ENCODE results near the gene CERS6.
A peak's percentile ranks its signal among the peaks of the same experiment; 100 is the strongest.
"Not testable (repeated sequence)": the region's sequence is repeated elsewhere in the genome, so short reads cannot be mapped to it uniquely, and the experiment has no call there.

CERS6 gene

GRCh38 chr2:168649105-168649504, 193.0 kb downstream of the CERS6 start:
- no peak for DNase-seq

- no peak for DNase-seq
These were observed 193.5 kb downstream of the CERS6 start for GRCh38 chr2:168649562-168649961.

GRCh38 chr2:168650139-168650538, 194.1 kb downstream of the CERS6 start:
- DNase-seq = no peak

GRCh38 chr2:168650781-168651180, 194.7 kb downstream of the CERS6 start:
- DNase-seq = no peak

GRCh38 chr2:168652997-168653921, 197.2 kb downstream of the CERS6 start:
- DNase-seq = no peak

- DNase-seq = no peak
These were observed 198.6 kb downstream of the CERS6 start for GRCh38 chr2:168654705-168655104.

- DNase-seq = no peak
These were observed 199.1 kb downstream of the CERS6 start for GRCh38 chr2:168655207-168655606.

- DNase-seq = not testable (repeated sequence)
These were observed 201.3 kb downstream of the CERS6 start for GRCh38 chr2:168657378-168657777.

- DNase-seq = peak; percentile 37
These were observed 202.6 kb downstream of the CERS6 start for GRCh38 chr2:168658706-168659105.

- DNase-seq = no peak
These were observed 205.1 kb downstream of the CERS6 start for GRCh38 chr2:168660870-168661862.

GRCh38 chr2:168661863-168662256, 205.8 kb downstream of the CERS6 start:
- no peak for DNase-seq

- DNase-seq = no peak
These were observed 206.7 kb downstream of the CERS6 start for GRCh38 chr2:168662651-168663208.

GRCh38 chr2:168663993-168664392, 207.9 kb downstream of the CERS6 start:
- peak; percentile 67 for DNase-seq

- not testable (repeated sequence) for DNase-seq
These were observed 208.6 kb downstream of the CERS6 start for GRCh38 chr2:168664715-168665114.

GRCh38 chr2:168666339-168666738, 210.3 kb downstream of the CERS6 start:
- DNase-seq = no peak

GRCh38 chr2:168667156-168667555, 211.1 kb downstream of the CERS6 start:
- DNase-seq = no peak

- no peak for DNase-seq
These were observed 213.1 kb downstream of the CERS6 start for GRCh38 chr2:168669151-168669550.

GRCh38 chr2:168670478-168670877, 214.4 kb downstream of the CERS6 start:
- no peak for DNase-seq

- no peak for DNase-seq
These were observed 215.9 kb downstream of the CERS6 start for GRCh38 chr2:168671932-168672331.

- DNase-seq = no peak
These were observed 217.5 kb downstream of the CERS6 start for GRCh38 chr2:168673265-168674189.

- DNase-seq = no peak
These were observed 222.2 kb downstream of the CERS6 start for GRCh38 chr2:168678153-168678853.

All from NCI-H1105 treated with DMSO at 0.1 percent for 48 hours (cell line).